ENCODE data around the gene LTC4S. TPM values are rescaled to one million over a fixed set of nuclear protein-coding genes. Genes with fewer than 3 reads are reported as not detected.
A peak's percentile ranks its signal among the peaks of the same experiment; 100 is the strongest.

LTC4S gene
- total RNA-seq, 1 experiment from 2014 or later = 2.2 TPM

- Mint-ChIP-seq H3K4me1 (ENCODE audit: insufficient read depth, unreplicated experiment) (peaks cover 45% of the 10 kb centered on the region), H3K36me3 (ENCODE audit: insufficient read depth, unreplicated experiment) (peaks cover 64% of the 10 kb centered on the region), H3K9me3 (ENCODE audit: unreplicated experiment) (no peaks in the 10 kb centered on the region), H3K4me3 (ENCODE audit: unreplicated experiment) (peak overlapping the region; percentile 94), H3K27ac (ENCODE audit: low read depth, unreplicated experiment) (peak overlapping the region; percentile 95), H3K27me3 (ENCODE audit: insufficient read depth, unreplicated experiment) (no peaks in the 10 kb centered on the region)
- DNase-seq (ENCODE audit: unreplicated experiment) = peak; percentile 99
- TF ChIP-seq CTCF (IDR thresholded peaks at IDR 0.05; ENCODE audit: unreplicated experiment) = no peak
- TSS peak; percentile 61 for BruUV-seq (replicated peaks)
- ChIA-PET POLR2A (interaction anchor here (0.5 to 4.0 kb wide), 39 partner anchors 8 to 1027 kb away, joined by 3 to 134 read pairs (median 6); partner anchors contain the start of genes CANX, HNRNPH1, MAML1 and MGAT4B), CTCF (interaction anchor here (0.6 to 1.5 kb wide), 9 partner anchors 7 to 73 kb away, joined by 3 to 5 read pairs (median 3); partner anchors contain the start of gene MRNIP)
- intact Hi-C loops (cut with micrococcal nuclease) = loop anchor here (1.0 to 2.0 kb wide), 3 partner anchors 14 to 58 kb away; partner anchors contain the start of gene MRNIP
These were observed 27.7 kb downstream of the LTC4S start for GRCh38 chr5:179821298-179822058.

GRCh38 chr5:179822059-179822432 is 28.3 kb downstream of the LTC4S start:
- Mint-ChIP-seq H3K27ac (ENCODE audit: low read depth, unreplicated experiment) (peak overlapping the region; percentile 95), H3K4me3 (ENCODE audit: unreplicated experiment) (peak overlapping the region; percentile 94), H3K36me3 (ENCODE audit: insufficient read depth, unreplicated experiment) (peaks cover 69% of the 10 kb centered on the region), H3K27me3 (ENCODE audit: insufficient read depth, unreplicated experiment) (no peaks in the 10 kb centered on the region), H3K9me3 (ENCODE audit: unreplicated experiment) (no peaks in the 10 kb centered on the region), H3K4me1 (ENCODE audit: insufficient read depth, unreplicated experiment) (peaks cover 50% of the 10 kb centered on the region)
- TF ChIP-seq CTCF (IDR thresholded peaks at IDR 0.05; ENCODE audit: unreplicated experiment) = no peak
- DNase-seq (ENCODE audit: unreplicated experiment) = no peak
- ChIA-PET POLR2A (interaction anchor here (0.5 to 2.2 kb wide), 23 partner anchors 9 to 1026 kb away, joined by 3 to 14 read pairs (median 4); partner anchors contain the start of genes MAML1 and MGAT4B), CTCF (interaction anchor here (0.6 to 1.3 kb wide), 8 partner anchors 7 to 73 kb away, joined by 3 to 5 read pairs (median 3); partner anchors contain the start of gene MRNIP)
- BruUV-seq (replicated peaks) = TSS peak; percentile 59
- intact Hi-C loops (cut with micrococcal nuclease) = no loop called here

- no peaks in the 10 kb centered on the region for H3K9me3 Mint-ChIP-seq (ENCODE audit: unreplicated experiment)
- peaks cover 74% of the 10 kb centered on the region for H3K36me3 Mint-ChIP-seq (ENCODE audit: insufficient read depth, unreplicated experiment)
- H3K27me3 Mint-ChIP-seq (ENCODE audit: insufficient read depth, unreplicated experiment) = no peaks in the 10 kb centered on the region
- POLR2A ChIA-PET = interaction anchor here (0.6 to 2.2 kb wide), 23 partner anchors 8 to 1026 kb away, joined by 3 to 14 read pairs (median 4); partner anchors contain the start of genes CANX, MAML1 and MGAT4B
- peaks cover 50% of the 10 kb centered on the region for H3K4me1 Mint-ChIP-seq (ENCODE audit: insufficient read depth, unreplicated experiment)
- TF ChIP-seq CTCF (IDR thresholded peaks at IDR 0.05; ENCODE audit: unreplicated experiment) = no peak
- BruUV-seq (replicated peaks) = no TSS peak
- H3K4me3 Mint-ChIP-seq (ENCODE audit: unreplicated experiment) = peak overlapping the region; percentile 94
- CTCF ChIA-PET = interaction anchor here (0.5 to 1.5 kb wide), 10 partner anchors 8 to 135 kb away, joined by 3 to 5 read pairs (median 3); partner anchors contain the start of gene MRNIP
- no peak for DNase-seq (ENCODE audit: unreplicated experiment)
- peak overlapping the region; percentile 95 for H3K27ac Mint-ChIP-seq (ENCODE audit: low read depth, unreplicated experiment)
- intact Hi-C loops (cut with micrococcal nuclease) = no loop called here
These were observed 28.7 kb downstream of the LTC4S start for GRCh38 chr5:179822444-179822990.
